ENCODE data around the gene FAM8A1. TPM values are rescaled to one million over a fixed set of nuclear protein-coding genes. Genes with fewer than 3 reads are reported as not detected.

Gene FAM8A1
- total RNA-seq, 1 experiment from 2014 or later, result 10.2 TPM

DNA sequence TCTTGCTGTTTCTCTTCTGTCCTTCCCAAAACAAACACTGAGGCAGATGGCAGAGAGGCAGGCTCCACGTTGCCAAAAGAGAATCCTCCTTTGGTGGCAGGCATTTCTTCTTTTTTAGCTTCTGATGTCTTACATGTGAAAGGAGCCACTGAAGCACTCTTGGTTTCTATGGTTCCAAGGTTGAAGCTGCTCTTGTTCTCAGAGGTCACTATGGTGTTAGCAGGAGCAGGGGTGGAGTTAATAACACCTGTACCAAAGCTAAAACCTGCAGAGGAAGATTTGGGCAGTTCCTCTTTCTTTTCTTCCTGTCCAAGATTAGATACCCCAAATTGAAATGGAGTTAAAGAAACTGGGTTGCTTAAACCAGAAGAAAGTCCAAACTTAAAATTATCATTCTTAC lies 28.8 kb downstream of the FAM8A1 start:
- no peak for DNase-seq
- H3K27me3 ChIP-seq (ENCODE audit: control insufficient read depth, insufficient read depth, low read length), result no peaks in the 10 kb centered on the region
- peaks cover 28% of the 10 kb centered on the region for H3K36me3 ChIP-seq (replicated peaks; ENCODE audit: control insufficient read depth, insufficient read depth, low read length)
- no peak overlapping the region for H3K4me3 ChIP-seq (ENCODE audit: insufficient read depth, low read depth, low read length)

DNA sequence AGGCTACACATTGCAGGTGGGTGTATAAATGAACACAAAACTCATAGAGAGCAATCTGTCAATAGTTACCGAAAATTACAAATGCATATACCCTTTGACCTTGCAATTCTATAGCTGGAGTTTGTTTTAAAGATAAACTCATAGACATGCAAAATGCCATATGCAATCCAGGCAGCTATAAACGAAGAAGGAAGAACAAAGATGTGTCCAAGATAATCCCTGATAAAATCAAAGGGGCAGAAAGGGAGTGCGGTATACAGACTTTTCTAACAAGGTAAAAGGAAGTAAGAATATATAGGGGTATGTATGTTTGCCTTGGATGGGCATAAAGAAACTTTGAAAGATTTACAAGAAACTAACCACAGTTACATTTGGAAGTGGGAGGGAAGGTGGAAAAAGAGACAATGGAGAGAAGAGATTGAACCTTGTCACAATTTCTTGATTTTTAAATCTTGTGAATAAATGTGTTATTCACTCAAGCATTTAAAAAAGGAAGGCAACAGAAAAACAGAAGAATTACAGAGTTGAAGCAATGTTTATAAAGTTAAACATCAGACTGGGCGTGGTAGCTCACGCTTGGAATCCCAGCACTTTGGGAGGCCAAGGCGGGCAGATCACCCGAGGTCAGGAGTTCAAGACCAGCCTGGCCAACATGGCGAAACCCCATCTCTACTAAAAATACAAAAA lies 29.9 kb downstream of the FAM8A1 start:
- Histone ChIP-seq H3K27me3 (ENCODE audit: control insufficient read depth, insufficient read depth, low read length) (no peaks in the 10 kb centered on the region), H3K4me3 (ENCODE audit: insufficient read depth, low read depth, low read length) (no peak overlapping the region), H3K36me3 (replicated peaks; ENCODE audit: control insufficient read depth, insufficient read depth, low read length) (peaks cover 23% of the 10 kb centered on the region)
- DNase-seq, result no peak

DNA sequence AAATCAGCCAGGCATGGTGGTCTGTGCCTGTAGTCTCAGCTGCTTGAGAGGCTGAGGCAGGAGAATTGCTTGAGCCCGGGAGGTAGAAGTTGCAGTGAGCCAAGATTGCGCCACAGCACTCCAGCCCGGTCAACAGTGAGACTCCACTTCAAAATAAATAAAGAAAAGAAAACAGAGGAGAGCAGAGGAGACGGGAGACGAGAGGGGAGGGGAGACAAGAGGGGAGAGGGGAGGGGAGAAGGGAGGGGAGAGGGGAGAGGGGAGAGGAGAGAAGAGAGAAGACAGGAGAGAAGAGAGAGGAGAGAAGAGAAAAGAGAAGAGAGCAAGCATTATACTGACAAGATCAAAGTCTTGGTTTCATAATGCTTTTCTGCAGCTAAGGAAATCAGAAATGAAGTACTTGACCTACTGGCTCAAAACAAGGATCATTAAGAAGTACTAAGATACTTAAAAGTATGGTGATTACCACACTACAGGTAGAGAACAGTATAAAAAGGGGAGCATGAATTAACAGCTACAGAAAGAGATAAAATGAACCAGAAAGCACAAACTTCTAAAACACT lies 30.5 kb downstream of the FAM8A1 start:
- Histone ChIP-seq H3K36me3 (replicated peaks; ENCODE audit: control insufficient read depth, insufficient read depth, low read length) (peaks cover 19% of the 10 kb centered on the region), H3K27me3 (ENCODE audit: control insufficient read depth, insufficient read depth, low read length) (no peaks in the 10 kb centered on the region), H3K4me3 (ENCODE audit: insufficient read depth, low read depth, low read length) (no peak overlapping the region)
- no peak for DNase-seq

DNA sequence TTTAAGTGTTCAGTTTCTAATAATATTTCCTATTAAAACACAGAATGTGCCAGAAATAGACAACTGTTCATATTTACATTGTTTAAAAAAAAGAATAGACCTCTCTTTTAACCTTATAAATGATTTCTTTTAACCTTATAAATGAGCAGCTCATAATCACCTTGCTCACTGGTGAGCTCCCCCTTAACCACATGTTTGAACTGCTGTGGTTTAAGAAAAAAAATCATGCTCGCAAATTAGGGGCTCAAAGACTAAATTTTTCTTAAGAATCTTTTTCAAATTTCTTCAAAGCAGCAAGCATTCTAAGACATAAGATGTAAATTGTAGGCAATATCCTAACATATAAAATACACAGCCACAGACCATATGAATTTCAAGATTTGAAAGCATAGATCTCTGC lies 32.8 kb downstream of the FAM8A1 start:
- DNase-seq, result no peak
- Histone ChIP-seq H3K4me3 (ENCODE audit: insufficient read depth, low read depth, low read length) (no peak overlapping the region), H3K36me3 (replicated peaks; ENCODE audit: control insufficient read depth, insufficient read depth, low read length) (peaks cover 20% of the 10 kb centered on the region), H3K27me3 (ENCODE audit: control insufficient read depth, insufficient read depth, low read length) (no peaks in the 10 kb centered on the region)

DNA sequence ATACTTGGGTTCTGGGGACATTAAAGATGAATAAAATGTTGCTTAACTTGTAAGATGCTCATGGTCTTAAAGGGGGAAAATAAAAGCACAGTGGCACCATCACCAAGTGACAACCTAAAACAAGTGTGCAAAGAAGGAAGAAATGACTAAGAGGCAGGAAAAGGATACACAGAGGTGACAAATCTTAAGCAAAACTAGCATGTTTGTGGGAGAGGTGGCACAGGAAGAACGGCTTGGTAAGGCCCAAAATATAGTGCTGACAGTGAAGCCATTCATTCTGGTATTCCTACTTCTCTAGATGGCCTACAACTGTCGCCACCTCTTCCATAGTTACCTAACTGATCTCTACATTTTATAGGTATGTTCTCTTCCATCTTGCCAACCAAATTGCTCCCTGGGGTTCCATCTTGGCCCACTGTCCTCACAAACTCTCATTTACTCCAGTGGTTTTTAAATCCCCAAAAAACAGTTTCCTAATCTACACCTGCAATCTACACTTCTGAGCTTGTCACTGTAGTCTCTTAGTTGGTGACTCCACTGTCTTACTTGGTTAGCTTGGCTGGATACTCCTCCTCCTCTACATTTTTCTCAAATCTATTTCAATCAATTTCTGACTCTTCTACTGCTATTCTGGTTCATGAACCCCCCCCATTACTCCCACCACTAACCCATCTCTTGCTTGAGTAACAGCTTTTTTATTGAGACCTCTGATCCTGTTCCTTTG lies 33.5 kb downstream of the FAM8A1 start:
- peaks cover 16% of the 10 kb centered on the region for H3K36me3 ChIP-seq (replicated peaks; ENCODE audit: control insufficient read depth, insufficient read depth, low read length)

DNA sequence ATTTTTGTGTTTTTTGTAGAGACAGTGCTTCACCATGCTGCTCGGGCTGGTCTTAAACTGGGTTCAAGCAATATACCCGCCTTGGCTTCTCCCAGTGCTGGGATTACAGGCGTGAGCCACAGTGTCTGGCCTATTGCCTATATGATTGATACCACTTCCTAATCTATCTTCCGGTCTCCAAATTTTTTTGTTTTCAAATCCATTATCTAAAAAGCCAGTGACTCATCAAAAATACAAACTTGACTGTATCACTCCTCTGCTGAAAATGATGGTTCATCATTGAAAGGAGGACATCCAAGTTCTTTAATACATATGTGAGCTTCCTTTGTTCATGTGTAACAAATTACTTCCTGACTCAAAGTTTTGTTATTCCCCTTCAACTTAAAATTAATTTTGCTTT lies 35.5 kb downstream of the FAM8A1 start:
- H3K4me3 ChIP-seq (ENCODE audit: insufficient read depth, low read depth, low read length), result no peak overlapping the region
- no peak for DNase-seq
- peaks cover 15% of the 10 kb centered on the region for H3K36me3 ChIP-seq (replicated peaks; ENCODE audit: control insufficient read depth, insufficient read depth, low read length)
- H3K27me3 ChIP-seq (ENCODE audit: control insufficient read depth, insufficient read depth, low read length), result no peaks in the 10 kb centered on the region

More for the DNA sequence above, 33.5 kb downstream of the FAM8A1 start:
- Histone ChIP-seq H3K4me3 (ENCODE audit: insufficient read depth, low read depth, low read length) (no peak overlapping the region), H3K27me3 (ENCODE audit: control insufficient read depth, insufficient read depth, low read length) (no peaks in the 10 kb centered on the region)
- DNase-seq, result no peak

DNA sequence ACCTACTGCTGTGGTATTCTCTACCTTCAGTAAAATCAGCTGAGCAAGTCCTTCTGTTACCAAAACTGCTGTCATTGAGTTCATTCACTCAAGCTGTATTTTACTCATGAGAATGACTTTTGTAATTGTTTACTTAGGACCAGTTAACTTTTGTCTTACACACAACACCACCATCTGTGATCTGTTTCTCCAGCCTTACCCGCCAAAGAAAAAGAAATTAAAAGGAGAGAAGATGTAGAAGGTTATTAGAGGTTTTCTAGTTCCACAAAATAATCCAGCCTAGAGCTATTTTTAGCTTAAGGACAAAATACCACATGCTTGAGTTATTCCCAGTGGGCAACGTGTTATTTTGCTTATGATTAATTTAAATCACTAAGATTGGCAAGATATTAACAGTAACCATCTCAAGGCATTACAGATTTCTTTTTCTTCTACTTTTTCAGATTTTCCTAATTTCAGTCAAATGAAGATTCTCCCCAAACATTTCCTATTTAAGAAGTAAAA lies 38.2 kb downstream of the FAM8A1 start:
- Histone ChIP-seq H3K36me3 (replicated peaks; ENCODE audit: control insufficient read depth, insufficient read depth, low read length) (peaks cover 14% of the 10 kb centered on the region), H3K27me3 (ENCODE audit: control insufficient read depth, insufficient read depth, low read length) (no peaks in the 10 kb centered on the region)
- no peak for DNase-seq

DNA sequence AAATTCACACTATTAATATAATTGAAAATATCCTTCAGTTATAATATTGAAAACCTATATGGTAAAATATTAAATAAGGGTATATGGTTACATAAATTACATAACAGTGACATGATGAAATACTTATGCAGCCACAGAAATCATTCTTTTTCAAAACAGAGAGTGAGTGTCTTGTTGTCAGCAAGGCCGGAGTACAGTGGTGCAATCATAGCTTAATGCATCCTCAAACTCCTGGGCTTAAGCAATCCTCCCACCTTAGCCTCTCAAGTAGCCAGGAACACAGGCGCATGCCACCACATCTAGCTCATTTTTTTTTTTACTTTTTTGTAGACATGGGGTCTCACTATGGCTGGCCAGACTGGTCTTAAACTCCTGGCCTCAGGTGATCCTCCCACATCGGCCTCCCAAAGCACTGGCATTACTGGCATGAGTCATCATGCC lies 40.4 kb downstream of the FAM8A1 start:
- Histone ChIP-seq H3K4me3 (ENCODE audit: insufficient read depth, low read depth, low read length) (no peak overlapping the region), H3K27me3 (ENCODE audit: control insufficient read depth, insufficient read depth, low read length) (no peaks in the 10 kb centered on the region), H3K36me3 (replicated peaks; ENCODE audit: control insufficient read depth, insufficient read depth, low read length) (peaks cover 16% of the 10 kb centered on the region)
- no peak for DNase-seq

More for the DNA sequence above, 38.2 kb downstream of the FAM8A1 start:
- H3K4me3 ChIP-seq (ENCODE audit: insufficient read depth, low read depth, low read length), result no peak overlapping the region

DNA sequence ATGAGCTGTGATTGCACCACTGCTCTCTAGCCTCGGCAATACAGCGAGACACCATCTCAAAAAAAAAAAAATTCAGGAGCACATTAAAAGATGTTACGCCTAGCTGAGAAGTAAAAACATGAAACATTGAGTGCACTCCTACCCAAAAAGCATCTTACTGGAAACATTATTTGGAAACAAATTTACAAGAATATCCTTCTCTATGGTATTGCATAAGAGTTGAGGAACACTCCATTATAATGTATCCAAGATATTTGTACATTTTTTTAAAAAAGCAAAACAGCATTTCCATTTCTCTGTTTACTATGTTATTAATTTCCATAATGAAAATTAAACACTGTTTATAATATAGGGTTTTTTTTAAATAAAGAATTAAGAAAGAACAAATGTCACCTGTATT lies 48.6 kb downstream of the FAM8A1 start:
- no peaks in the 10 kb centered on the region for H3K27me3 ChIP-seq (ENCODE audit: control insufficient read depth, insufficient read depth, low read length)
- H3K36me3 ChIP-seq (replicated peaks; ENCODE audit: control insufficient read depth, insufficient read depth, low read length), result peaks cover 12% of the 10 kb centered on the region
- no peak for DNase-seq
- no peak overlapping the region for H3K4me3 ChIP-seq (ENCODE audit: insufficient read depth, low read depth, low read length)

DNA sequence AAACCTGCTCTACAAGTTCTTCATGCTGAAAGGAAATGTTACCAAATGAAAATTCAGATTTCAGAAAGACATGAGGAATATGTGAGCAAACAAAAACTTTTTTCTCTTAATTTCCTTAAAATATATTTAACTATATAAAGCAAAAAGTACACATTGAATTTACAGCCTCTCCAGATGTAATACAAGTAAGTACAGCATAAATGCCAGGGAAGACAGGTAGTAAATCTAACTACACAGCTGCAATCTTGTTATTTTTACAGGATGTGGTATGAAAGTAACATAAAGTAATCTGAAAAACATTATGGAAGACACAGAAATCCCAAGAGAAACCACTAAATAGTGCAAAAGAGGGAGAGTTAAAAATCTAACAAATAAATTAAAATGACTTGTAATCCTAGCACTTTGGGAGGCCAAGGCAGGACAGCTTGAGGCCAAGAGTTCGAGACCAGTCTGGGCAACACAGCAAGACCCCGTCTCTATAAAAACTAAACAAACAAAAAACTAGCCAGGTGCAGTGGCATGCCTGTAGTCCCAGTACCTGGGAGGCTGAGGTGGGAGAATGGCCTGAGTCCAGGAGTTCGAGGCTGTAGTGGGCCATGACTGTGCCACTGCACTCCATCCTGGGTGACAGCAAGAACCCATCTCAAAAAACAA lies 50.7 kb downstream of the FAM8A1 start:
- no peak for DNase-seq
- Histone ChIP-seq H3K36me3 (replicated peaks; ENCODE audit: control insufficient read depth, insufficient read depth, low read length) (peaks cover 8% of the 10 kb centered on the region), H3K4me3 (ENCODE audit: insufficient read depth, low read depth, low read length) (no peak overlapping the region), H3K27me3 (ENCODE audit: control insufficient read depth, insufficient read depth, low read length) (no peaks in the 10 kb centered on the region)

DNA sequence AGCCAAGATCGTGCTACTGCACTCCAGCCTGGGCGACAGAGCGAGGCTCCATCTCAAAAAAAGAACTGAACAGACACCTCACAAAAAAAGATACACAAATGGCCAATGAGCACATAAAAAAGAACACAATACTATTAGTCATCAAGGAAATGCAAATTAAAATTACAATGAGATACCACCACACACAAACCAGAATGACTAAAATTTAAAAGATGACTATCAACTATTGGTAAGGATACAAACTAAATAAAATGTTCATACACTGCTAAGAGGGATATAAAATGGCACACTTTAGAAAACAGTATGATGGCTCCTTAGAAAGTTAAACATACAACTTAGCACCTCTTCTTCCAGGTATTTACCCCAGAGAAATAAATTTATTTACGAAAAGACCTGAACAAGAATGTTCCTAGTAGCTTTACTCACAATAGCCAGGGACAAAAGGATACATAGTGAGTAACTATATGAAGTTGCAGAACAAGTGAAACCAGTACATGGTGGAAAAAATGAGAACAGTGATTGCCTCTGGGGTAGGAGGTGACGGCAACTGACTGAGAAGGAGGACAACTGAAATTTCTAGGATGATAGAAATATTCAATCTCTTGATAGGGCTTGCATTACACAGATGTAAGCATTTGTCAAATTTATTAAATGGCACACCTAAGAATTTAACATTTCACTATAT lies 53.2 kb downstream of the FAM8A1 start:
- Histone ChIP-seq H3K36me3 (replicated peaks; ENCODE audit: control insufficient read depth, insufficient read depth, low read length) (peaks cover 6% of the 10 kb centered on the region), H3K27me3 (ENCODE audit: control insufficient read depth, insufficient read depth, low read length) (no peaks in the 10 kb centered on the region), H3K4me3 (ENCODE audit: insufficient read depth, low read depth, low read length) (no peak overlapping the region)
- DNase-seq, result no peak

DNA sequence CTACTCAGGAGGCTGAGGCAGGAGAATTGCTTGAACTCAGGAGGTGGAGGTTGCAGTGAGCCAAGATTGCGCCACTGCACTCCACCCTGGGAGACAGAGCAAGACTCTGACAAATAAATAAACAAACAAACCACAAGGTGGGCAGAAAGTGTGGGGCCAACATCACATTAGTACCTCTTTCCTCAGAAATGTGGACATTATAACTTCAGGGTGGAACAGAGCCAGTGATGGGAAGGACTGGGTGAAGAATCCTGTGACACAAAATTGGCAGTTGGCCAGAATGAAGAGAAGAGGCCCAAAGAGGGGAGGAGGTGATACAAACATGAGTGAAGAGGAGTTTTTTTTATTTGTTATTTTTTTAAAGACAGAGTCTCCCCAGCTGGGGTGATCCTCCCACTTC lies 56.0 kb downstream of the FAM8A1 start:
- H3K4me3 ChIP-seq (ENCODE audit: insufficient read depth, low read depth, low read length), result no peak overlapping the region
- peaks cover 6% of the 10 kb centered on the region for H3K36me3 ChIP-seq (replicated peaks; ENCODE audit: control insufficient read depth, insufficient read depth, low read length)
- no peaks in the 10 kb centered on the region for H3K27me3 ChIP-seq (ENCODE audit: control insufficient read depth, insufficient read depth, low read length)
- DNase-seq, result no peak

DNA sequence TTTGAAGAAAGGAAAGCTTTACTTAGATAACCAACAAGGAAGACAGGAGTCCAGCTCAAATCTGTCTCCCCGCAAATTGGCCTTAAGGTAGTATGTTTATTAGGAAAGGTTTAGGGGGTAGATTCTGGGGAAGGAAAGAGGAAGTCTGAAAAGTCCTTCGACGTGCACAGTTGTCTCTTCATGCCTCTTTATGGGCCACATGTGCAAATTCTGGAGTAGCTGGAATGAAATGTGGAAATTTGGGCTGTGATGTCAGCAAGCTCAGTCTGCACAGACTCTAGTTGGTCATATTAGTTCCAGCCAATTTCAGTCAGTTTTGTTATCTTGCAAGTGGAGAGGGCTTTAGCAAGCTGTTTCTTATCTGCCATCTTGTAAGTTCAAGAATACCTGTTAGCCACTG lies 56.5 kb downstream of the FAM8A1 start:
- Histone ChIP-seq H3K27me3 (ENCODE audit: control insufficient read depth, insufficient read depth, low read length) (no peaks in the 10 kb centered on the region), H3K4me3 (ENCODE audit: insufficient read depth, low read depth, low read length) (no peak overlapping the region), H3K36me3 (replicated peaks; ENCODE audit: control insufficient read depth, insufficient read depth, low read length) (peaks cover 11% of the 10 kb centered on the region)
- no peak for DNase-seq

All from H7 (cell line).